ENCODE results near the gene STX1A.

DNA sequence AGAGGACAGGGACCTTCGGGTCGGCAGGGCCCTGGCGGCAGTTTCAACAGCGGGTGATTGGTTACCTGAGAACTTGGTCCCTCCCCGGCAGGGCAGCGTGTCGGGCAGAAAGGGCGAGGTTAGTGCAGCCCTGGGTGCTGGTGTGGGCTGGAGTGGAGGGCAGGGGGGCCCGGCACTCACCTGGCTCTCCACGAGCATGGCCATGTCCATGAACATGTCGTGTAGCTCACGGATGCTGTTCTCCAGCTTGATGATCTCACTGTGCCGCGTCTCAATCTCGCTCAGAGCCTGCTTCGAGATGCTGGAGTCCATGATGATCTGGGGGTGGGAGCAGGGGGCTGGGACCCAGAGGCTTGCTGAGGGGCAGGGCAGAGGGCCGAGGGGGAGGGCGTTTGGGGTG, 16.8 kb downstream of the STX1A start:
- no peak for TF ChIP-seq ZNF274 (IDR thresholded peaks at IDR 0.05; ENCODE audit: low read depth, low read length)
- no peak for TF ChIP-seq YY1 (IDR thresholded peaks at IDR 0.05; ENCODE audit: insufficient read depth, insufficient read length)
